ENCODE measurements around the gene ZNF341. TPM values are rescaled to one million over a fixed set of nuclear protein-coding genes. Genes with fewer than 3 reads are reported as not detected.

ZNF341 gene
- total and polyA plus RNA-seq, 2 donors (not counting 1 experiment from before 2014, with no cell fraction given), result 9.1 to 10.9 TPM

GRCh38 chr20:33773412-33774089 is 41.8 kb downstream of the ZNF341 start:
- H4K20me1 ChIP-seq (ENCODE audit: control insufficient read depth, insufficient read depth, low read length, poor library complexity, severe bottlenecking), result no peaks in the 10 kb centered on the region
- intact Hi-C loops (cut with micrococcal nuclease), result no loop called here
- Mint-ChIP-seq H3K9me3 (ENCODE audit: insufficient read depth) (no peaks in the 10 kb centered on the region), H3K4me3 (no peak overlapping the region), H3K27ac (peak overlapping the region; percentile 75), H3K27me3 (no peaks in the 10 kb centered on the region), H3K4me1 (peaks cover 49% of the 10 kb centered on the region)
- no peak overlapping the region for H3K9ac ChIP-seq (ENCODE audit: low read length)
- H3K4me1 ChIP-seq (ENCODE audit: control insufficient read depth in 2 of 2, insufficient read depth in 2 of 2, low read length in 2 of 2), result peaks cover 36 to 58% of the 10 kb centered on the region in 2 donors
- CTCF ChIA-PET, result interaction anchor here (1.3 kb wide), 1 partner anchor 296 kb away, joined by 4 read pairs; no protein-coding TSS in a partner anchor
- no peaks in the 10 kb centered on the region for H3K79me2 ChIP-seq (ENCODE audit: control insufficient read depth, insufficient read depth, low read length)
- POLR2A ChIA-PET, result interaction anchor here (0.6 to 1.0 kb wide), 2 partner anchors 37 to 108 kb away, joined by 4 to 7 read pairs; no protein-coding TSS in a partner anchor
- TF ChIP-seq CTCF (IDR thresholded peaks at IDR 0.05) (no peak), EZH2 (IDR thresholded peaks at IDR 0.05; ENCODE audit: borderline replicate concordance, insufficient read depth, low read depth, low read length, poor library complexity, severe bottlenecking) (no peak)
- DNase-seq, result peak; percentile 75
- H3K4me2 ChIP-seq (replicated peaks; ENCODE audit: low read depth, low read length, poor library complexity, severe bottlenecking), result peak overlapping the region; percentile 48
- peak overlapping the region; percentile 55 to 63 for H3K27ac ChIP-seq (ENCODE audit: low read length in 2 of 2)
- ATAC-seq (ENCODE audit: low read depth), result peak; percentile 52
- peaks cover 0 to 2% of the 10 kb centered on the region in 2 experiments for H3K36me3 ChIP-seq (replicated peaks in 1 of 2; ENCODE audit: control extremely low read depth in 1 of 2, control insufficient read depth in 1 of 2, extremely low read depth in 1 of 2, insufficient read depth in 2 of 2, low read length in 1 of 2)
- 71% methylated on average over 1 of the region's 2 CpGs for WGBS (ENCODE audit: insufficient coverage)
- no peak overlapping the region for H2AFZ ChIP-seq (ENCODE audit: insufficient read depth, low read depth, low read length, poor library complexity, severe bottlenecking)
- H3K9me3 ChIP-seq (ENCODE audit: control extremely low read depth in 1 of 3, control insufficient read depth in 2 of 3, insufficient read depth in 1 of 3, low read length in 2 of 3), result peaks cover 0 to 6% (median 0%) of the 10 kb centered on the region in 3 donors
- H3K4me3 ChIP-seq (ENCODE audit: control extremely low read depth in 1 of 5, extremely low read depth in 1 of 5, insufficient read depth in 1 of 5, low read depth in 2 of 5, low read length in 4 of 5), result no peak overlapping the region
- no peaks in the 10 kb centered on the region for H3K27me3 ChIP-seq (replicated peaks in 1 of 4; ENCODE audit: control extremely low read depth in 1 of 4, control insufficient read depth in 3 of 4, insufficient read depth in 4 of 4, low read length in 3 of 4)

- Histone ChIP-seq H3K9me3 (ENCODE audit: control extremely low read depth in 1 of 3, control insufficient read depth in 2 of 3, insufficient read depth in 1 of 3, low read length in 2 of 3) (peaks cover 0 to 27% (median 0%) of the 10 kb centered on the region in 3 donors), H4K20me1 (ENCODE audit: control insufficient read depth, insufficient read depth, low read length, poor library complexity, severe bottlenecking) (no peaks in the 10 kb centered on the region), H3K4me2 (replicated peaks; ENCODE audit: low read depth, low read length, poor library complexity, severe bottlenecking) (peak overlapping the region; percentile 49), H3K4me1 (ENCODE audit: control insufficient read depth in 2 of 2, insufficient read depth in 2 of 2, low read length in 2 of 2) (peaks cover 77 to 95% of the 10 kb centered on the region in 2 donors), H2AFZ (ENCODE audit: insufficient read depth, low read depth, low read length, poor library complexity, severe bottlenecking) (no peak overlapping the region), H3K4me3 (ENCODE audit: control extremely low read depth in 1 of 5, extremely low read depth in 1 of 5, insufficient read depth in 1 of 5, low read depth in 2 of 5, low read length in 4 of 5) (no peak overlapping the region), H3K9ac (ENCODE audit: low read length) (no peak overlapping the region), H3K36me3 (replicated peaks in 1 of 2; ENCODE audit: control extremely low read depth in 1 of 2, control insufficient read depth in 1 of 2, extremely low read depth in 1 of 2, insufficient read depth in 2 of 2, low read length in 1 of 2) (peaks cover 0 to 5% of the 10 kb centered on the region in 2 experiments), H3K79me2 (ENCODE audit: control insufficient read depth, insufficient read depth, low read length) (no peaks in the 10 kb centered on the region), H3K27ac (ENCODE audit: low read length in 2 of 2) (peak overlapping the region; percentile 95 to 97), H3K27me3 (replicated peaks in 1 of 4; ENCODE audit: control extremely low read depth in 1 of 4, control insufficient read depth in 3 of 4, insufficient read depth in 4 of 4, low read length in 3 of 4) (no peaks in the 10 kb centered on the region)
- Mint-ChIP-seq H3K9me3 (ENCODE audit: insufficient read depth) (no peaks in the 10 kb centered on the region), H3K27ac (peak overlapping the region; percentile 94), H3K4me3 (peak overlapping the region; percentile 47), H3K4me1 (peaks cover 73% of the 10 kb centered on the region), H3K27me3 (no peaks in the 10 kb centered on the region)
- POLR2A ChIA-PET, result interaction anchor here (0.6 to 2.6 kb wide), 4 partner anchors 10 to 143 kb away, joined by 3 to 31 read pairs (median 4); partner anchors contain the start of gene ZNF341
- peak; percentile 56 for DNase-seq
- intact Hi-C loops (cut with micrococcal nuclease), result loop anchor here (1.0 to 5.0 kb wide), 5 partner anchors 15 to 371 kb away; partner anchors contain the start of genes CHMP4B and RALY
- ATAC-seq (ENCODE audit: low read depth), result no peak
- TF ChIP-seq EZH2 (IDR thresholded peaks at IDR 0.05; ENCODE audit: borderline replicate concordance, insufficient read depth, low read depth, low read length, poor library complexity, severe bottlenecking) (no peak), CTCF (IDR thresholded peaks at IDR 0.05) (no peak)
- CTCF ChIA-PET, result interaction anchor here (1.0 to 2.8 kb wide), 2 partner anchors 14 to 46 kb away, joined by 7 to 10 read pairs; partner anchors contain the start of gene ZNF341
- WGBS (ENCODE audit: insufficient coverage), result 35% methylated on average over 2 of the region's 2 CpGs
Measured at GRCh38 chr20:33777816-33778215, 46.0 kb downstream of the ZNF341 start.
